CD8-positive, alpha-beta memory T cell (primary cell): ENCODE data around the gene IFI27L1. TPM values are rescaled to one million over a fixed set of nuclear protein-coding genes. Genes with fewer than 3 reads are reported as not detected.

Source experiments
- CTCF ChIA-PET: fragments of 350-600 bp; sonication (Branson Sonifier 250); formaldehyde crosslinking; loops from one replicate; lab custom pipeline; 2021; ENCODE audit warnings: antibody characterized with exemption; lab: Charles Lee
- POLR2A ChIA-PET: fragments of 350-600 bp; sonication (Branson Sonifier 250); formaldehyde crosslinking; loops from one replicate; lab custom pipeline; 2021; ENCODE audit warnings: antibody characterized with exemption; lab: Charles Lee
- DNase-seq, 5 donors: peaks; one replicate each; pipeline versions ENCODE4 v3.0.0 to v3.0.0-alpha.2; 2020 to 2022; ENCODE audit warnings: mixed read lengths in 1 of 5
- H3K27ac ChIP-seq: one replicate; pipeline ENCODE4 v1.7.0; 2013; ENCODE audit warnings: low read depth, mild to moderate bottlenecking, low read length, moderate library complexity
- H3K27me3 ChIP-seq: 2 replicates; pipeline ENCODE4 v1.7.0; 2013; ENCODE audit warnings: low read length, mild to moderate bottlenecking; ENCODE audit not compliant: insufficient read depth, poor library complexity, severe bottlenecking
- H3K36me3 ChIP-seq: 2 replicates; pipeline ENCODE4 v1.7.0; 2013; ENCODE audit warnings: mild to moderate bottlenecking, low read length, moderate library complexity; ENCODE audit not compliant: insufficient read depth
- H3K4me1 ChIP-seq: 2 replicates; pipeline ENCODE4 v1.7.0; 2013; ENCODE audit warnings: mild to moderate bottlenecking, low read length, moderate library complexity; ENCODE audit not compliant: insufficient read depth
- H3K4me3 ChIP-seq: 2 replicates; pipeline ENCODE4 v1.7.0; 2013; ENCODE audit warnings: mild to moderate bottlenecking, low read length
- H3K9me3 ChIP-seq: 2 replicates; pipeline ENCODE4 v1.7.0; 2013; ENCODE audit warnings: mild to moderate bottlenecking, low read length
- H3K27ac Mint-ChIP-seq, 8 donors: one replicate each; pipeline ENCODE4 v1.8.0; 2020 to 2021; ENCODE audit warnings: mixed read lengths in 8 of 8, mild to moderate bottlenecking in 6 of 8, inconsistent platforms in 3 of 8, moderate library complexity in 3 of 8
- H3K27me3 Mint-ChIP-seq, 2 donors: one replicate each; pipeline ENCODE4 v1.8.0; 2020 to 2021; ENCODE audit warnings: mixed read lengths in 2 of 2, mild to moderate bottlenecking in 1 of 2, moderate library complexity in 1 of 2
- H3K36me3 Mint-ChIP-seq, 3 donors: one replicate each; pipeline ENCODE4 v1.8.0; 2020 to 2021; ENCODE audit warnings: mixed read lengths in 3 of 3, inconsistent platforms in 1 of 3, mild to moderate bottlenecking in 1 of 3
- H3K4me1 Mint-ChIP-seq, 3 donors: one replicate each; pipeline ENCODE4 v1.8.0; 2020 to 2021; ENCODE audit warnings: mixed read lengths in 3 of 3, inconsistent platforms in 1 of 3, mild to moderate bottlenecking in 1 of 3
- H3K4me3 Mint-ChIP-seq, 7 donors: one replicate each; pipeline ENCODE4 v1.8.0; 2020 to 2021; ENCODE audit warnings: mixed read lengths in 7 of 7, mild to moderate bottlenecking in 6 of 7, moderate library complexity in 4 of 7, inconsistent platforms in 2 of 7
- H3K9me3 Mint-ChIP-seq, 5 donors: one replicate each; pipeline ENCODE4 v1.8.0; 2020 to 2022; ENCODE audit warnings: mixed read lengths in 5 of 5, mild to moderate bottlenecking in 3 of 5, moderate library complexity in 2 of 5, inconsistent platforms in 1 of 5
- polyA plus RNA-seq: library from polyadenylated mRNA; unstranded; fragments of 300-500 nt; fragmentation: Illumina TruSeq; gene quantifications from one replicate; pipeline ENCODE4 v1.2.3, GENCODE V29; 2021
- total RNA-seq, 2 experiments: library from RNA; stranded (reverse); gene quantifications; one replicate each; pipeline ENCODE4 v1.2.3, GENCODE V29; 2021

Gene IFI27L1
- total and polyA plus RNA-seq, 3 experiments from 2014 or later = 8.3 to 18.4 (median 15.5) TPM

- Mint-ChIP-seq H3K9me3 (peaks cover 18 to 26% (median 21%) of the 10 kb centered on the region in 5 donors), H3K4me3 (peak overlapping the region; percentile 31 to 68 (median 55)), H3K4me1 (peaks cover 76 to 87% (median 85%) of the 10 kb centered on the region in 3 donors), H3K36me3 (peaks cover 40 to 78% (median 69%) of the 10 kb centered on the region in 3 donors), H3K27ac (peak overlapping the region in 1 of 8 donors; percentile 6), H3K27me3 (no peaks in the 10 kb centered on the region)
- Histone ChIP-seq H3K4me3 (no peak overlapping the region), H3K4me1 (peaks cover 40% of the 10 kb centered on the region), H3K27ac (no peak overlapping the region), H3K27me3 (no peaks in the 10 kb centered on the region), H3K9me3 (peaks cover 10% of the 10 kb centered on the region), H3K36me3 (peaks cover 17% of the 10 kb centered on the region)
- POLR2A ChIA-PET = no interaction called here
- no peak for DNase-seq
- CTCF ChIA-PET = no interaction called here
Measured at GRCh38 chr14:94074534-94074933, 6.6 kb upstream of the IFI27L1 start.

- CTCF ChIA-PET = no interaction called here
Measured at GRCh38 chr14:94075008-94075407, 6.1 kb upstream of the IFI27L1 start.

GRCh38 chr14:94077111-94077821, 3.8 kb upstream of the IFI27L1 start:
- H3K36me3 ChIP-seq = peaks cover 17% of the 10 kb centered on the region
- H3K27me3 ChIP-seq = no peaks in the 10 kb centered on the region
- peaks cover 43% of the 10 kb centered on the region for H3K4me1 ChIP-seq
- no peak overlapping the region for H3K27ac ChIP-seq
- H3K4me1 Mint-ChIP-seq = peaks cover 73 to 82% (median 78%) of the 10 kb centered on the region in 3 donors
- ChIA-PET POLR2A (no interaction called here), CTCF (no interaction called here)
- H3K36me3 Mint-ChIP-seq = peaks cover 30 to 74% (median 50%) of the 10 kb centered on the region in 3 donors
- H3K4me3 Mint-ChIP-seq = peak overlapping the region; percentile 94 to 100 (median 99)
- peak overlapping the region; percentile 83 for H3K4me3 ChIP-seq
- H3K9me3 Mint-ChIP-seq = peaks cover 16 to 19% (median 17%) of the 10 kb centered on the region in 5 donors
- peaks cover 3% of the 10 kb centered on the region for H3K9me3 ChIP-seq
- peak overlapping the region in 3 of 8 donors; percentile 5 to 100 (median 44) for H3K27ac Mint-ChIP-seq
- DNase-seq = no peak
- H3K27me3 Mint-ChIP-seq = peaks cover 0 to 2% of the 10 kb centered on the region in 2 donors

More at GRCh38 chr14:94075008-94075407, 6.1 kb upstream of the IFI27L1 start:
- Mint-ChIP-seq H3K36me3 (peaks cover 41 to 78% (median 67%) of the 10 kb centered on the region in 3 donors), H3K27me3 (no peaks in the 10 kb centered on the region), H3K9me3 (peaks cover 18 to 26% (median 21%) of the 10 kb centered on the region in 5 donors), H3K27ac (peak overlapping the region in 1 of 8 donors; percentile 6), H3K4me1 (peaks cover 75 to 87% (median 84%) of the 10 kb centered on the region in 3 donors), H3K4me3 (peak overlapping the region; percentile 65 to 75 (median 73))
- peaks cover 17% of the 10 kb centered on the region for H3K36me3 ChIP-seq
- no peaks in the 10 kb centered on the region for H3K27me3 ChIP-seq
- POLR2A ChIA-PET = no interaction called here
- no peak overlapping the region for H3K27ac ChIP-seq
- no peak for DNase-seq
- peak overlapping the region; percentile 14 for H3K4me3 ChIP-seq
- peaks cover 8% of the 10 kb centered on the region for H3K9me3 ChIP-seq
- H3K4me1 ChIP-seq = peaks cover 39% of the 10 kb centered on the region

- Mint-ChIP-seq H3K9me3 (peaks cover 14 to 19% (median 17%) of the 10 kb centered on the region in 5 donors), H3K36me3 (peaks cover 28 to 72% (median 48%) of the 10 kb centered on the region in 3 donors), H3K4me3 (peak overlapping the region; percentile 94 to 100 (median 99)), H3K27ac (peak overlapping the region in 4 of 8 donors; percentile 60 to 100 (median 74)), H3K27me3 (peaks cover 0 to 2% of the 10 kb centered on the region in 2 donors), H3K4me1 (peaks cover 72 to 82% (median 77%) of the 10 kb centered on the region in 3 donors)
- Histone ChIP-seq H3K4me1 (peaks cover 43% of the 10 kb centered on the region), H3K9me3 (peaks cover 3% of the 10 kb centered on the region), H3K4me3 (peak overlapping the region; percentile 83), H3K36me3 (peaks cover 17% of the 10 kb centered on the region), H3K27ac (no peak overlapping the region), H3K27me3 (no peaks in the 10 kb centered on the region)
- POLR2A ChIA-PET = interaction anchor here (0.8 kb wide), 1 partner anchor 22 kb away, joined by 3 read pairs; no protein-coding TSS in a partner anchor
- no peak for DNase-seq
- CTCF ChIA-PET = interaction anchor here (1.0 to 1.5 kb wide), 2 partner anchors 14 to 103 kb away, joined by 3 to 4 read pairs; no protein-coding TSS in a partner anchor
Measured at GRCh38 chr14:94077823-94078222, 3.3 kb upstream of the IFI27L1 start.

GRCh38 chr14:94079891-94080620, 1.1 kb upstream of the IFI27L1 start:
- peaks cover 0 to 2% of the 10 kb centered on the region in 2 donors for H3K27me3 Mint-ChIP-seq
- H3K4me1 Mint-ChIP-seq = peaks cover 56 to 68% (median 62%) of the 10 kb centered on the region in 3 donors
- Histone ChIP-seq H3K4me3 (peak overlapping the region; percentile 83), H3K27me3 (no peaks in the 10 kb centered on the region), H3K4me1 (peaks cover 43% of the 10 kb centered on the region), H3K9me3 (no peaks in the 10 kb centered on the region), H3K36me3 (peaks cover 17% of the 10 kb centered on the region), H3K27ac (peak overlapping the region; percentile 96)
- ChIA-PET CTCF (interaction anchor here (1.2 to 3.6 kb wide), 6 partner anchors 15 to 140 kb away, joined by 3 to 14 read pairs (median 6); no protein-coding TSS in a partner anchor), POLR2A (interaction anchor here (0.8 to 1.3 kb wide), 3 partner anchors 13 to 51 kb away, joined by 3 to 4 read pairs (median 3); partner anchors contain the start of gene IFI27L2)
- peak overlapping the region; percentile 98 to 100 (median 99) for H3K27ac Mint-ChIP-seq
- peak in 2 of 5 donors; percentile 6 to 56 for DNase-seq
- H3K36me3 Mint-ChIP-seq = peaks cover 21 to 59% (median 33%) of the 10 kb centered on the region in 3 donors
- H3K9me3 Mint-ChIP-seq = peaks cover 6 to 9% (median 6%) of the 10 kb centered on the region in 5 donors
- peak overlapping the region; percentile 94 to 100 (median 99) for H3K4me3 Mint-ChIP-seq

- POLR2A ChIA-PET = interaction anchor here (0.6 to 1.1 kb wide), 4 partner anchors 51 to 121 kb away, joined by 3 to 5 read pairs (median 4); no protein-coding TSS in a partner anchor
- H3K4me3 ChIP-seq = peak overlapping the region; percentile 83
Measured at GRCh38 chr14:94081386-94081820, 293 bp downstream of the IFI27L1 start.

GRCh38 chr14:94087891-94088290, 6.8 kb downstream of the IFI27L1 start:
- Histone ChIP-seq H3K9me3 (no peaks in the 10 kb centered on the region), H3K4me1 (no peaks in the 10 kb centered on the region), H3K36me3 (no peaks in the 10 kb centered on the region), H3K27me3 (no peaks in the 10 kb centered on the region), H3K4me3 (no peak overlapping the region), H3K27ac (no peak overlapping the region)
- H3K4me1 Mint-ChIP-seq = peaks cover 0 to 2% (median 0%) of the 10 kb centered on the region in 3 donors
- no peaks in the 10 kb centered on the region for H3K9me3 Mint-ChIP-seq
- H3K36me3 Mint-ChIP-seq = peaks cover 0 to 2% (median 0%) of the 10 kb centered on the region in 3 donors
- H3K4me3 Mint-ChIP-seq = peak overlapping the region in 1 of 7 donors; percentile 18
- no peak for DNase-seq
- CTCF ChIA-PET = no interaction called here
- H3K27ac Mint-ChIP-seq = peak overlapping the region in 1 of 8 donors; percentile 9
- POLR2A ChIA-PET = no interaction called here
- peaks cover 0 to 2% of the 10 kb centered on the region in 2 donors for H3K27me3 Mint-ChIP-seq

More at GRCh38 chr14:94081386-94081820, 293 bp downstream of the IFI27L1 start:
- Histone ChIP-seq H3K9me3 (no peaks in the 10 kb centered on the region), H3K27ac (peak overlapping the region; percentile 96), H3K4me1 (peaks cover 33% of the 10 kb centered on the region), H3K27me3 (no peaks in the 10 kb centered on the region), H3K36me3 (peaks cover 17% of the 10 kb centered on the region)
- no peak for DNase-seq
- Mint-ChIP-seq H3K27me3 (peaks cover 0 to 3% of the 10 kb centered on the region in 2 donors), H3K9me3 (peaks cover 0 to 2% (median 0%) of the 10 kb centered on the region in 5 donors), H3K4me1 (peaks cover 46 to 55% (median 48%) of the 10 kb centered on the region in 3 donors), H3K36me3 (peaks cover 16 to 47% (median 25%) of the 10 kb centered on the region in 3 donors), H3K27ac (peak overlapping the region; percentile 97 to 100 (median 99)), H3K4me3 (peak overlapping the region; percentile 94 to 100 (median 99))
- CTCF ChIA-PET = interaction anchor here (0.6 to 3.6 kb wide), 13 partner anchors 13 to 141 kb away, joined by 3 to 14 read pairs (median 4); no protein-coding TSS in a partner anchor
